Gastrocnemius medialis (tissue), 4 donors: ENCODE measurements around the gene PCDHB16. TPM values are rescaled to one million over a fixed set of nuclear protein-coding genes. Genes with fewer than 3 reads are reported as not detected.
"Not testable (repeated sequence)": the region's sequence is repeated elsewhere in the genome, so short reads cannot be mapped to it uniquely, and the experiment has no call there.

Source experiments
- ATAC-seq, 2 donors: fragments of 150-250 bp; one replicate each; pipeline ENCODE4 v1.9.1; 2016
- DNase-seq, 2 donors: peaks; one replicate each; pipeline ENCODE4 v3.0.0-alpha.2; 2019
- H3K27ac ChIP-seq, 4 donors: fragments of 200-600 bp; sonication (generic); 1 replicate in 1 of 4; 2 replicates in 3 of 4; pipeline ENCODE4 v1.5.1; 2016 to 2018; ENCODE audit warnings: mild to moderate bottlenecking in 2 of 4, moderate library complexity in 1 of 4
- H3K27me3 ChIP-seq, 3 donors: fragments of 200-600 bp; sonication (generic) in 2 of 3; 1 replicate in 1 of 3; 2 replicates in 2 of 3; pipeline versions ENCODE4 v1.5.1 to v1.6.0; 2016 to 2019; ENCODE audit warnings: mild to moderate bottlenecking in 1 of 3, moderate library complexity in 1 of 3
- H3K36me3 ChIP-seq, 2 donors: fragments of 200-600 bp; sonication (generic) in 1 of 2; one replicate each; pipeline ENCODE4 v1.5.1; 2017 to 2018
- H3K4me1 ChIP-seq, 2 donors: fragments of 200-600 bp; sonication (generic) in 1 of 2; one replicate each; pipeline ENCODE4 v1.5.1; 2016 to 2017; ENCODE audit warnings: mild to moderate bottlenecking in 2 of 2
- H3K4me3 ChIP-seq, 4 donors: fragments of 200-600 bp; sonication (generic) in 3 of 4; 1 replicate in 1 of 4; 2 replicates in 3 of 4; pipeline ENCODE4 v1.5.1; 2016 to 2019; ENCODE audit warnings: mild to moderate bottlenecking in 2 of 4
- H3K9me3 ChIP-seq, 3 donors: fragments of 200-600 bp; sonication (generic) in 2 of 3; 1 replicate in 1 of 3; 2 replicates in 2 of 3; pipeline ENCODE4 v1.5.1; 2016 to 2019
- POLR2A ChIP-seq, 2 donors: fragments of 450-650 bp; IDR thresholded peaks; one replicate each; pipeline ENCODE4 v1.6.1; 2017; ENCODE audit warnings: antibody characterized with exemption in 2 of 2, mild to moderate bottlenecking in 2 of 2, moderate library complexity in 2 of 2
- in situ Hi-C, 4 donors: fragments of 200-750 bp; cut with MboI; loops; one replicate each; pipeline versions ENCODE4 v1.15.0 to v1.8.0; 2017; ENCODE audit warnings: low sequenced_read_pairs in 4 of 4
- intact Hi-C: fragments of 100-400 bp; cut with DNase I; formaldehyde crosslinking; loops from one replicate; pipeline ENCODE4 v1.15.1; 2023; ENCODE audit warnings: low total_unique reads
- total RNA-seq, 4 donors: library from RNA; depleted of rRNA; stranded (reverse); fragments of >200 nt; gene quantifications; one replicate each; pipeline versions ENCODE4 v1.1.0 to v1.2.3, GENCODE V29; 2016
- TF ChIP-seq, protein P1 (sequence below), 5 experiments: fragments of 450-650 bp in 3 of 5; fragments of 200-600 bp in 2 of 5; sonication (generic) in 2 of 5; IDR thresholded peaks in 4 of 5; conservative IDR thresholded peaks in 1 of 5; 1 replicate in 4 of 5; 2 replicates in 1 of 5; pipeline ENCODE4 v1.5.1; 2016 to 2019; ENCODE audit warnings: antibody characterized with exemption in 5 of 5, mild to moderate bottlenecking in 3 of 5, moderate library complexity in 3 of 5

The PCDHB16 gene
- 1 to 10 TPM in 3 of 4 donors, under 1 TPM in 1; 0.87 to 2.5 (median 1.7) TPM for total RNA-seq

DNA sequence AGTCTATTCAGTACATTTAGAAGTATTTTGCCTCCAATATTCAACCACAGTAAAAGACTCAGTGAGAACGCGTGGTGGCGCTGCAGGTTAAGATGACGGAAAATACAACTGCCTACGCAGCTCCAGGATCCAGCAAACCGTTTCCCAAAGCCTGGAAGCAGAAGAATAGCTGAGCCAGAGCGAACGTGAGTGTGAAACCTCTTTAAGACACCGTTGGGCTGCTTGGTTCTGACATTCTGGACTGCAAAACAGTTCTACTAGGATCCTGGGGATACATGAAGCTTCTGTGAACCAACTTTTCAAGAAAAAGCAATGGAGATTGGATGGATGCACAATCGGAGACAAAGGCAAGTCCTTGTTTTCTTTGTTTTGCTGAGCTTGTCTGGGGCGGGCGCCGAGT is at the start of gene PCDHB16:
PCDHB16 (plus strand) TSS at position 140 of the 400 bp plus-strand sequence; CDS start at position 313, 173 bp downstream.
- peak within 1 kb of the TSS in 1 of 4 donors; percentile 25 for H3K27ac ChIP-seq
- H3K9me3 ChIP-seq: peaks cover 5 to 10% (median 7%) of the 10 kb centered on the region in 3 donors
- no peaks in the 10 kb centered on the region for H3K36me3 ChIP-seq
- no peaks in the 10 kb centered on the region for H3K4me1 ChIP-seq
- peaks cover 0 to 33% (median 14%) of the 10 kb centered on the region in 3 donors for H3K27me3 ChIP-seq
- DNase-seq (no peak), ATAC-seq (peak in 1 of 2 donors; percentile 27)
- TF ChIP-seq POLR2A (IDR thresholded peaks at IDR 0.05): no peak
- TF ChIP-seq, protein P1, sequence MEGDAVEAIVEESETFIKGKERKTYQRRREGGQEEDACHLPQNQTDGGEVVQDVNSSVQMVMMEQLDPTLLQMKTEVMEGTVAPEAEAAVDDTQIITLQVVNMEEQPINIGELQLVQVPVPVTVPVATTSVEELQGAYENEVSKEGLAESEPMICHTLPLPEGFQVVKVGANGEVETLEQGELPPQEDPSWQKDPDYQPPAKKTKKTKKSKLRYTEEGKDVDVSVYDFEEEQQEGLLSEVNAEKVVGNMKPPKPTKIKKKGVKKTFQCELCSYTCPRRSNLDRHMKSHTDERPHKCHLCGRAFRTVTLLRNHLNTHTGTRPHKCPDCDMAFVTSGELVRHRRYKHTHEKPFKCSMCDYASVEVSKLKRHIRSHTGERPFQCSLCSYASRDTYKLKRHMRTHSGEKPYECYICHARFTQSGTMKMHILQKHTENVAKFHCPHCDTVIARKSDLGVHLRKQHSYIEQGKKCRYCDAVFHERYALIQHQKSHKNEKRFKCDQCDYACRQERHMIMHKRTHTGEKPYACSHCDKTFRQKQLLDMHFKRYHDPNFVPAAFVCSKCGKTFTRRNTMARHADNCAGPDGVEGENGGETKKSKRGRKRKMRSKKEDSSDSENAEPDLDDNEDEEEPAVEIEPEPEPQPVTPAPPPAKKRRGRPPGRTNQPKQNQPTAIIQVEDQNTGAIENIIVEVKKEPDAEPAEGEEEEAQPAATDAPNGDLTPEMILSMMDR (IDR thresholded peaks at IDR 0.05 in 4 of 5, conservative IDR thresholded peaks at IDR 0.05 in 1 of 5): peak in 1 of 5 experiments; percentile 25
- peak within 1 kb of the TSS; percentile 35 to 45 (median 38) for H3K4me3 ChIP-seq
- intact Hi-C loops (no loop called here), in situ Hi-C loops (no loop called here)

DNA sequence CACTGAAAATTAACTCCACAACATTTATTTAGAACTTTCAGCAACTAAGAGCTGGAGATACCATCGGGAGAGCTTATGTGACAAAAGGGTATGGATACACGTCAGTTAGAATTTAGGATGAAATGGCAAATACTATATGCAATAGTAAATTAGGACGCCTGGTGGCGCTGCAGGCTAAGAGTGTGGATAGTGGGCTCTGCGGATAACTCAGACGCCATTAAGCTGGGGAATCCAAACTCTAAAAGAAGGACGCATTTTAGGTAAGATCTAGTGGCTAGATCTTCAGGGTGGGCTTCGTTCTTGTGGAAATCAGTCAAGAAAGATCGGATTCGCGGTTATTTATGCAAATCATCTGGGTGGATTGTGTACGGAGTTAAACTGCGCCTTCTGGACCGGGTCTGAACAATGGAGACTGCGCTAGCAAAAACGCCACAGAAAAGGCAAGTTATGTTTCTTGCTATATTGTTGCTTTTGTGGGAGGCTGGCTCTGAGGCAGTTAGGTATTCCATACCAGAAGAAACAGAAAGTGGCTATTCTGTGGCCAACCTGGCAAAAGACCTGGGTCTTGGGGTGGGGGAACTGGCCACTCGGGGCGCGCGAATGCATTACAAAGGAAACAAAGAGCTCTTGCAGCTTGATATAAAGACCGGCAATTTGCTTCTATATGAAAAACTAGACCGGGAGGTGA is 47.0 kb upstream of the PCDHB16 start, which contains the start of gene PCDHB5:
PCDHB5 (plus strand) TSS at position 177 of the 688 bp plus-strand sequence; CDS start at position 406, 229 bp downstream.
- no peak for TF ChIP-seq POLR2A (IDR thresholded peaks at IDR 0.05)
- TF ChIP-seq, protein P1 (IDR thresholded peaks at IDR 0.05 in 4 of 5, conservative IDR thresholded peaks at IDR 0.05 in 1 of 5): peak in 3 of 5 experiments; percentile 19 to 46 (median 32)
- Histone ChIP-seq H3K4me1 (no peaks in the 10 kb centered on the region), H3K4me3 (peak within 1 kb of the TSS; percentile 34 to 54 (median 47)), H3K36me3 (no peaks in the 10 kb centered on the region), H3K9me3 (peaks cover 0 to 5% (median 0%) of the 10 kb centered on the region in 3 donors), H3K27me3 (no peaks in the 10 kb centered on the region), H3K27ac (peak within 1 kb of the TSS in 1 of 4 donors; percentile 49)
- in situ Hi-C loops (no loop called here), intact Hi-C loops (no loop called here)
- DNase-seq (no peak), ATAC-seq (no peak)

DNA sequence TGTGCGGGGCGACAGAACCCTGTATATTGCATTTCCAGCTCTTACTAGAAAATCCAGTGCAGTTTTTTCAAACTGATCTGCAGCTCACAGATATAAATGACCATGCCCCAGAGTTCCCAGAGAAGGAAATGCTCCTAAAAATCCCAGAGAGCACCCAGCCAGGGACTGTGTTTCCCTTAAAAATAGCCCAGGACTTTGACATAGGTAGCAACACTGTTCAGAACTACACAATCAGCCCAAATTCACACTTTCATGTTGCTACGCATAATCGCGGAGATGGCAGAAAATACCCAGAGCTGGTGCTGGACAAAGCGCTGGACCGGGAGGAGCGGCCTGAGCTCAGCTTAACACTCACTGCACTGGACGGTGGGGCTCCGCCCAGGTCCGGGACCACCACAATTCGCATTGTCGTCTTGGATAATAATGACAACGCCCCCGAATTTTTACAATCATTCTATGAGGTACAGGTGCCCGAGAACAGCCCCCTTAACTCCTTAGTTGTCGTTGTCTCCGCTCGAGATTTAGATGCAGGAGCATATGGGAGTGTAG is 46.4 kb upstream of the PCDHB16 start:
- intact Hi-C loops: no loop called here
- no peak for ATAC-seq
- peaks cover 0 to 5% (median 0%) of the 10 kb centered on the region in 3 donors for H3K9me3 ChIP-seq

DNA sequence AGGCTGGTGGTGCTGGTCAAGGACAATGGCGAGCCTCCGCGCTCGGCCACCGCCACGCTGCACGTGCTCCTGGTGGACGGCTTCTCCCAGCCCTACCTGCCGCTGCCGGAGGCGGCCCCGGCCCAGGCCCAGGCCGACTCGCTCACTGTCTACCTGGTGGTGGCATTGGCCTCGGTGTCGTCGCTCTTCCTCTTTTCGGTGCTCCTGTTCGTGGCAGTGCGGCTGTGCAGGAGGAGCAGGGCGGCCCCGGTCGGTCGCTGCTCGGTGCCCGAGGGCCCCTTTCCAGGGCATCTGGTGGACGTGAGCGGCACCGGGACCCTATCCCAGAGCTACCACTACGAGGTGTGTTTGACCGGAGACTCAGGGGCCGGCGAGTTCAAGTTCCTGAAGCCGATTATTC is 44.8 kb upstream of the PCDHB16 start:
- H3K27me3 ChIP-seq, ATAC-seq, H3K36me3 ChIP-seq, intact Hi-C loops, H3K27ac ChIP-seq, H3K9me3 ChIP-seq, in situ Hi-C loops, H3K4me1 ChIP-seq, H3K4me3 ChIP-seq, DNase-seq: not testable (repeated sequence)

More for the DNA sequence above, 46.4 kb upstream of the PCDHB16 start:
- no peaks in the 10 kb centered on the region for H3K27me3 ChIP-seq
- H3K27ac ChIP-seq: no peak overlapping the region
- DNase-seq: no peak
- no peaks in the 10 kb centered on the region for H3K4me1 ChIP-seq
- peak overlapping the region; percentile 34 to 54 (median 47) for H3K4me3 ChIP-seq
- no peak for TF ChIP-seq POLR2A (IDR thresholded peaks at IDR 0.05)
- TF ChIP-seq, protein P1 (IDR thresholded peaks at IDR 0.05 in 4 of 5, conservative IDR thresholded peaks at IDR 0.05 in 1 of 5): no peak
- in situ Hi-C loops: no loop called here
- H3K36me3 ChIP-seq: no peaks in the 10 kb centered on the region

DNA sequence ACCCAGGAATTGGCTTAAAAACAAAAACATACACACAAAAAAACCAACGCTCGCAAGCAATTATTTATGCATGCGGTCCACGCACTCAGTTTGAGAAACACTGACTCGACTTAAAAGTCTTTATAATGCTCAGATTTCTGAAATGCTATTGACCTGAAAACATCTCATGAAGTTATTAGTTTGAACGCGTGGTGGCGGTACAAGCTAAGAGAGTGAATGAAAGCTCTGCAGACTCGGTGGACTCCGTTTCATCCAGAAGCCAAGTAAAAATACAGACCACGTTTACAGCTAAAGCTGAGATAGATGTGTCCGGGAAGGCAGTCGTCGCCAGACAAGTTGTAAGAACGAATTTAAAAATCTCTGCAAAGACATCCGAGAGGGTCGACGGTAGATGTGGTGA is 32.4 kb upstream of the PCDHB16 start, which contains the start of gene PCDHB6:
PCDHB6 (plus strand) TSS at position 246 of the 400 bp plus-strand sequence. CDS start 201 bp downstream, outside the sequence.
- intact Hi-C loops: no loop called here
- H3K4me3 ChIP-seq: peak within 1 kb of the TSS in 2 of 4 donors; percentile 0 to 10
- H3K4me1 ChIP-seq: no peaks in the 10 kb centered on the region

More for the DNA sequence above, 32.4 kb upstream of the PCDHB16 start, which contains the start of gene PCDHB6:
- H3K27ac ChIP-seq: no peak within 1 kb of the TSS
- H3K36me3 ChIP-seq: no peaks in the 10 kb centered on the region
- DNase-seq (no peak), ATAC-seq (no peak)
- H3K27me3 ChIP-seq: peaks cover 0 to 9% (median 0%) of the 10 kb centered on the region in 3 donors
- TF ChIP-seq, protein P1 (IDR thresholded peaks at IDR 0.05 in 4 of 5, conservative IDR thresholded peaks at IDR 0.05 in 1 of 5): no peak
- TF ChIP-seq POLR2A (IDR thresholded peaks at IDR 0.05): no peak
- in situ Hi-C loops: no loop called here
- H3K9me3 ChIP-seq: peaks cover 0 to 14% (median 0%) of the 10 kb centered on the region in 3 donors
